Stimulated activated naive B cell treated with anti-CD40 and anti-IgM and Interleukin-4, amounts not matched to agents 10 μg/mL and 1 μg/mL and 100 μg/mL, for 72 hours (primary cell): ENCODE results near the gene PTGFRN.
"Not testable (repeated sequence)": the region's sequence is repeated elsewhere in the genome, so short reads cannot be mapped to it uniquely, and the experiment has no call there.

Source experiments
- ATAC-seq, 2 donors: fragments of 150-1000 bp; cut with Tn5 transposase; replicated peaks; 2 replicates each; pipeline ENCODE4 v1.10.0; 2021; ENCODE audit warnings: moderate library complexity in 1 of 2
- DNase-seq: peaks from one replicate; pipeline ENCODE4 v3.0.0; 2021
- H3K27ac Mint-ChIP-seq: one replicate; pipeline ENCODE4 v1.8.0; 2022; ENCODE audit warnings: mild to moderate bottlenecking, mixed read lengths
- H3K27me3 Mint-ChIP-seq, 2 donors: one replicate each; pipeline ENCODE4 v1.8.0; 2022; ENCODE audit warnings: mixed read lengths in 2 of 2
- H3K36me3 Mint-ChIP-seq, 2 donors: one replicate each; pipeline ENCODE4 v1.8.0; 2022; ENCODE audit warnings: mixed read lengths in 2 of 2, mild to moderate bottlenecking in 1 of 2
- H3K4me1 Mint-ChIP-seq, 2 donors: one replicate each; pipeline ENCODE4 v1.8.0; 2022; ENCODE audit warnings: mixed read lengths in 2 of 2, mild to moderate bottlenecking in 1 of 2
- H3K4me3 Mint-ChIP-seq, 2 donors: one replicate each; pipeline ENCODE4 v1.8.0; 2022; ENCODE audit warnings: mild to moderate bottlenecking in 2 of 2, mixed read lengths in 2 of 2, moderate library complexity in 1 of 2
- H3K9me3 Mint-ChIP-seq, 2 donors: one replicate each; pipeline ENCODE4 v1.8.0; 2022; ENCODE audit warnings: mixed read lengths in 2 of 2, mild to moderate bottlenecking in 1 of 2

The PTGFRN gene

DNA sequence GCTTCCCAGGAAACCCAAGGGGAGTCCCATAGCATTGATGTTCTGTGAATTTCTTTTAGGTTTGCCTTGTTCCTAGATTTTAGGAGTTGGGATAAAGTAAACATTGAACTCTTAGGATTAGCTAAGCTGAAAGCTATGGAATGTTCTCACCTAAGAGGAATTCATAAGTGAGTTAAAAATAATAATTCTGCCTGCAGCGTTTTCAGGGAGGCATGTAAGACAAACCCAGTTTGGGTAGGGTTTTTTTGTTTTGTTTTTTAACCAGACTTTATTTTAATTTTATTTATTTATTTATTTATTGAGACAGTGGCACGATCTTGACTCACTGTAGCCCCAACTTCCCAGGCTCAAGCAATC lies 62.9 kb downstream of the PTGFRN start:
- no peak overlapping the region for H3K4me3 Mint-ChIP-seq
- H3K36me3 Mint-ChIP-seq, result peaks cover 0 to 2% of the 10 kb centered on the region in 2 donors
- H3K9me3 Mint-ChIP-seq, result peaks cover 4 to 8% of the 10 kb centered on the region in 2 donors
- H3K27ac Mint-ChIP-seq, result no peak overlapping the region
- H3K4me1 Mint-ChIP-seq, result no peaks in the 10 kb centered on the region
- H3K27me3 Mint-ChIP-seq, result peaks cover 10 to 17% of the 10 kb centered on the region in 2 donors
- ATAC-seq (no peak), DNase-seq (no peak)

DNA sequence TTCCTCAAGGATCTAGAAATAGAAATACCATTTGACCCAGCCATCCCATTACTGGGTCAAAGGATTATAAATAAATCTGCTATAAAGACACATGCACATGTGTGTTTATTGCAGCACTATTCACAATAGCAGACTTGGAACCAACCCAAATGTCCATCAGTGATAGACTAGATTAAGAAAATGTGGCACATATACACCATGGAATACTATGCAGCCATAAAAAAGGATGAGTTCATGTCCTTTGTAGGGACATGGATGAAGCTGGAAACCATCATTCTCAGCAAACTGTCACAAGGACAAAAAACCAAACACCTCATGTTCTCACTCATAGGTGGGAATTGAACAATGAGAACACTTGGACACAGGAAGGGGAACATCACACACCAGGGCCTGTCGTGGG lies 70.6 kb downstream of the PTGFRN start:
- DNase-seq, H3K9me3 Mint-ChIP-seq, H3K27ac Mint-ChIP-seq, ATAC-seq, H3K4me3 Mint-ChIP-seq, H3K36me3 Mint-ChIP-seq, H3K4me1 Mint-ChIP-seq: not testable (repeated sequence)
- peaks cover 0 to 18% of the 10 kb centered on the region in 2 donors for H3K27me3 Mint-ChIP-seq

DNA sequence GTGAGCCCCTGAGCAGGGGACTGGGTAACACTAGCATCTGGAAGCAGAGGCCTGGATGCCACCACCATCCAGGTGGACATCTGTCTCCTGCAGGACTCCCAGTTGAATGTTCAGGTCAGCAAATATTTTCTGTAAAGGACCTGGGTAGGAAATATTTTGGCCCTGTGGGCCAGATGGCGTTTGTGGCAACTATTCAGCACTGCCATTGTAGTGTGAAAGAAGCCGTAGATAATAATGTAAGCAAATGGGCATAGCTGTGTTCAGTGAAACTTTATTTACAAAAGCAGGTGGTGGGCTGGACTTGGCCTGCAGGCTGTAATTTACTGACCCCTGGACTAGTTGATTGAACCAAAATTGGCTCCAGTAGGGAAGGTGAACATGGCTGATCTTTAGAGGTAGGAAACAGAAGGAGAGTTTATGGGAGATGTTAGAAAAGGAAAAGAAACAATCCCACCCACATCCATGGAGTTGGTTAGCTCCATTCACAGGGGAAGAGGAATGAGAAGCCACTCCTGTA lies 71.9 kb downstream of the PTGFRN start:
- Mint-ChIP-seq H3K27me3 (peaks cover 0 to 7% of the 10 kb centered on the region in 2 donors), H3K27ac (no peak overlapping the region), H3K36me3 (no peaks in the 10 kb centered on the region), H3K4me1 (peaks cover 0 to 3% of the 10 kb centered on the region in 2 donors), H3K9me3 (peaks cover 0 to 2% of the 10 kb centered on the region in 2 donors), H3K4me3 (no peak overlapping the region)
- ATAC-seq (no peak), DNase-seq (no peak)

DNA sequence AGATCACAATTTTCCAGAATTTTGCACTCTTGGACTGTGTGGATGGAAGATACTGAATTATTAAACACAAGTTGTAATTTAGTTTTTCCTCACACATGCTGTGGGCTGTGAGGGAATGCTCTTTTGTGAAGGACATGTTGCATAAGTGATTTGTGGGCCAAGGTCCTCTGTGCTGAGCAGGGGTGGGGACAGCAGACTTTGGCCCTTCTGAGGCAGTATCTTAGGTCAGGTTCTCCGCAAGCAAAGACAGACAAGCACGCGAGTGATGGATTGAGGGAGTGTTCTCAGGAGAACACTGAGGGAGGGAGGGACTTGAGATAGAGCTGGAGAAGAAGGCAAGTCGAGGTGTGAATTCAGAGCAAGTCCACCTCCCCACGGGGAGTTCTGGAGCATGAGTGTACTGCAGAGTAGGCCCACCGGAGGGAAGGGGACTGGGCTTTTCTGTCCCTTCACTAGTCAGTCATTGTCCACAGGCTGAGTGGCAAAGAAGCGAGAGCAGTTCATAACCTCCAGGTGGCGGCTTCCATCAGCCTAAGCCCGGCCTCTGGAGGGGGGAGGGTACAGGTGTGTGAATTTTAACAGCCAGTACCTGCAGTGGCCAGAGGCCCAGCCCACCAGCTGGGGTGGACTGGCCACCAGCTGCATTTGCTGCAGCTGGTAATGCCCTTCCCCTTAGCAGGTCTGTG lies 72.7 kb downstream of the PTGFRN start:
- peaks cover 0 to 11% of the 10 kb centered on the region in 2 donors for H3K4me1 Mint-ChIP-seq
- DNase-seq (no peak), ATAC-seq (no peak)
- H3K36me3 Mint-ChIP-seq, result no peaks in the 10 kb centered on the region
- peaks cover 0 to 2% of the 10 kb centered on the region in 2 donors for H3K9me3 Mint-ChIP-seq
- H3K27ac Mint-ChIP-seq, result no peak overlapping the region
- H3K27me3 Mint-ChIP-seq, result peaks cover 4 to 16% of the 10 kb centered on the region in 2 donors
- no peak overlapping the region for H3K4me3 Mint-ChIP-seq

DNA sequence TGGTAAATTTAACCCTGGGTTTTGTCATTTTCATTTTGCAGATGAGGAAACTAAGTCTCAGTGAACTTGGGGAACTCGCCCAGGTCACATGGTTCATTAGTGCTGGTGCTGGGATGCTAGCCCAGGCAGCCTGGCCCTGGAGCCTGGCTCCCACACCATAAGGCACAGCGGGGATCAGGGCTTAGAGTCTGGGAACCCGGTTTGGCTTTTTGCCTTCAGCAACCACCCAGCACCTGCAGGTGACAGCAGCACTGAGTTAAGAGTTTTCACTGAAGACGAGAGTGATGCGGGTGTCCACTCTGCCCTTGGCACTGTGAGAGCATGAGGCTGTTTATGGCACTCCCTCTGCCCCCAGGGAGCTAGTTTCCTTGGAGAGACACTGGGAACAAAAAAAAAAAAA lies 73.4 kb downstream of the PTGFRN start:
- Mint-ChIP-seq H3K27ac (no peak overlapping the region), H3K27me3 (peaks cover 4 to 16% of the 10 kb centered on the region in 2 donors), H3K36me3 (no peaks in the 10 kb centered on the region), H3K4me1 (peaks cover 0 to 11% of the 10 kb centered on the region in 2 donors), H3K9me3 (peaks cover 0 to 2% of the 10 kb centered on the region in 2 donors), H3K4me3 (no peak overlapping the region)
- no peak for ATAC-seq
- no peak for DNase-seq

DNA sequence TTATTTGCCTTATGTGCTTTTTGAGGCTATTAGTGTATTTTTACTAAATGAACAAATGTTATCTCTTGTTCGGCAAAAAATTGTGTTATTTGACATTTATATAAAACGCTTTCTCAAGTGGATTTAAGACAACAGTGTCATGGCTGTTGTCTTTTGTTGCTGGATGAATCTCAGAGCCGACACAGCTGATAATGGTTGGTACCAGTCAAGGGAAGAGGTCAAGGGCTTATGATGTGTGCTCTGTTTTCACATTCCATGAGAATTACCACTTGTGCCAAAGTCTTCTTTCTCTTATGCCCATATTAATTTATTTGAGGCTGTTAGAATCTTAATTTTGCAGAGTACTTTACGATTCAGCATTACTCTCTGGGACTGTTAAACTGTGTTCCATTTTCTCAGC lies 74.0 kb downstream of the PTGFRN start:
- Mint-ChIP-seq H3K27me3 (peaks cover 4 to 16% of the 10 kb centered on the region in 2 donors), H3K36me3 (no peaks in the 10 kb centered on the region), H3K4me3 (no peak overlapping the region), H3K27ac (no peak overlapping the region), H3K4me1 (peaks cover 0 to 11% of the 10 kb centered on the region in 2 donors), H3K9me3 (peaks cover 0 to 2% of the 10 kb centered on the region in 2 donors)
- DNase-seq (no peak), ATAC-seq (no peak)

DNA sequence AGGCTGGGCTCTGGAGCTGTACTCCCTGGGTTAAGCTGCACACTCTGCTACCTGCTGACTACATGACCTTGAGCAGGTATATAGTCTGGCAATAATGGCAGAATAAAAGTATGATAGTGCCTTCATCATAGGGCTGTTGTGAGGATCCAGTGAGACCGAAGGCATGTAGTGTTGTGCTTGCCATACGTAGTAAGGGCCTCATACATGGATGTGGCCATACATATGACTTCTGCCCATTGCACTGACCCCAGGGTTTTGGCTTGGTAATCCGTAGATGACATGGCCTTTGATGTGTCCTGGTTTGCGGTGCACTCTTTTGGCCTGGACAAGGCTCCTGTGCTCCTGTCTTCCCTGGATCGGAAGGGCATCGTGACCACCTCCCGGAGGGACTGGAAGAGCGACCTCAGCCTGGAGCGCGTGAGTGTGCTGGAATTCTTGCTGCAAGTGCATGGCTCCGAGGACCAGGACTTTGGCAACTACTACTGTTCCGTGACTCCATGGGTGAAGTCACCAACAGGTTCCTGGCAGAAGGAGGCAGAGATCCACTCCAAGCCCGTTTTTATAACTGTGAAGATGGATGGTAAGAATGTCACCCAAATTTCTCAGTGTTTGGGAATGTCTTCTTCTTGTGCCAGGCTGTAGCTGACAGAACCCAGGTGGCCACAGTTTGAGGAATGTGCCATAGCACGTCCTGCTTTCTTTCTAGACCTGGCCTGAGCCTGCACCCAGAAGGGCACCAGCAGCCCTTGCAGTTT lies 74.9 kb downstream of the PTGFRN start:
- ATAC-seq (no peak), DNase-seq (no peak)
- H3K27me3 Mint-ChIP-seq, result peaks cover 4 to 16% of the 10 kb centered on the region in 2 donors
- no peaks in the 10 kb centered on the region for H3K36me3 Mint-ChIP-seq
- no peaks in the 10 kb centered on the region for H3K9me3 Mint-ChIP-seq
- no peak overlapping the region for H3K27ac Mint-ChIP-seq
- H3K4me3 Mint-ChIP-seq, result no peak overlapping the region
- peaks cover 0 to 11% of the 10 kb centered on the region in 2 donors for H3K4me1 Mint-ChIP-seq

DNA sequence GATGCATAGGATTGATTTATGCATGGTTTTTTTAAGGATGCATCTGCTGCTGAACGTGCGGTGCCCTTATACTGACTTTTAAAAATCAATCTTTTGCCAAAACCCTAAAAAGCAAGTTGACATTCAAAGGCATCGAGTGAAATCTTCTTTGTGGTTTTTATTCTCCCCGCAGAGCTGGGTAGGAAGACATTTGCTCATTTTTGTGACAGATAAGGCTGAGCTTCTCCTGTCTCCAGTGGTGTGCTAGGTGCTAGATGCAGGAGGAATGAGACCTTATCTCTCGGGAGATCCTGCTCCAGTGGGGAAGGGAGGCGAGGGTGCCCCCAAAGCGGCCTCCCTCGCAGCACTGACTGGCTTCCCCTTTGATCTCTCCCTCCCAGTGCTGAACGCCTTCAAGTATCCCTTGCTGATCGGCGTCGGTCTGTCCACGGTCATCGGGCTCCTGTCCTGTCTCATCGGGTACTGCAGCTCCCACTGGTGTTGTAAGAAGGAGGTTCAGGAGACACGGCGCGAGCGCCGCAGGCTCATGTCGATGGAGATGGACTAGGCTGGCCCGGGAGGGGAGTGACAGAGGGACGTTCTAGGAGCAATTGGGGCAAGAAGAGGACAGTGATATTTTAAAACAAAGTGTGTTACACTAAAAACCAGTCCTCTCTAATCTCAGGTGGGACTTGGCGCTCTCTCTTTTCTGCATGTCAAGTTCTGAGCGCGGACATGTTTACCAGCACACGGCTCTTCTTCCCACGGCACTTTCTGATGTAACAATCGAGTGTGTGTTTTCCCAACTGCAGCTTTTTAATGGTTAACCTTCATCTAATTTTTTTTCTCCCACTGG lies 76.9 kb downstream of the PTGFRN start:
- H3K4me1 Mint-ChIP-seq, result peaks cover 0 to 11% of the 10 kb centered on the region in 2 donors
- ATAC-seq, result no peak

DNA sequence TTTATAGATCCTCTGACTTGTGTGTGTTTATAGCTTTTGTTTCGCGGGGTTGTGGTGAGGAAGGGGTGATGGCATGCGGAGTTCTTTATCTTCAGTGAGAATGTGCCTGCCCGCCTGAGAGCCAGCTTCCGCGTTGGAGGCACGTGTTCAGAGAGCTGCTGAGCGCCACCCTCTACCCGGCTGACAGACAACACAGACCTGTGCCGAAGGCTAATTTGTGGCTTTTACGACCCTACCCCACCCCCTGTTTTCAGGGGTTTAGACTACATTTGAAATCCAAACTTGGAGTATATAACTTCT lies 77.5 kb downstream of the PTGFRN start:
- H3K9me3 Mint-ChIP-seq, result no peaks in the 10 kb centered on the region
- ATAC-seq (no peak), DNase-seq (no peak)
- peaks cover 4 to 16% of the 10 kb centered on the region in 2 donors for H3K27me3 Mint-ChIP-seq
- H3K36me3 Mint-ChIP-seq, result no peaks in the 10 kb centered on the region
- H3K4me1 Mint-ChIP-seq, result peaks cover 0 to 11% of the 10 kb centered on the region in 2 donors
- no peak overlapping the region for H3K4me3 Mint-ChIP-seq
- H3K27ac Mint-ChIP-seq, result no peak overlapping the region

More for the DNA sequence above, 76.9 kb downstream of the PTGFRN start:
- no peak for DNase-seq
- Mint-ChIP-seq H3K36me3 (no peaks in the 10 kb centered on the region), H3K4me3 (peak overlapping the region in 1 of 2 donors; percentile 25), H3K9me3 (no peaks in the 10 kb centered on the region), H3K27ac (no peak overlapping the region), H3K27me3 (peaks cover 4 to 16% of the 10 kb centered on the region in 2 donors)

DNA sequence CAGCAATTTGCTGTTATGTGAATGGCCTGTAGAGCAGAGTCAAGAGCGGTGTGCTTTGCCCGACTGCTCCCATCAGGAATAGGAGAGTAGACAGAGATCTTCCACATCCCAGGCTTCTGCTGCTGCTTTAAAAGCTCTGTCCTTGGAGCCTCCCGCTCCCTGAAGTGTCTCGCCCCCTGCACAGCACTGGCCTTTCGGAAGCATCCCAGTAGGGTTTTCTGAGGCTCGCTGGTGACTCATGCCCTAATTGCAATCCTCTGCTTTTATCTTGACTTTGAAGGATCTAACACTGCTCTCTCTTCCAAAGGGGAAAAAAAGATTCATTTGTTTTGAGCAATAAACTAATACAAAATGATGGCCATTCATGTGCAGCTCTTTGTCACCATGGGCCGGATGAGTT lies 78.5 kb downstream of the PTGFRN start:
- Mint-ChIP-seq H3K27ac (no peak overlapping the region), H3K4me1 (peaks cover 0 to 11% of the 10 kb centered on the region in 2 donors), H3K36me3 (no peaks in the 10 kb centered on the region), H3K27me3 (peaks cover 4 to 16% of the 10 kb centered on the region in 2 donors), H3K4me3 (no peak overlapping the region), H3K9me3 (no peaks in the 10 kb centered on the region)
- no peak for ATAC-seq
- DNase-seq, result no peak

DNA sequence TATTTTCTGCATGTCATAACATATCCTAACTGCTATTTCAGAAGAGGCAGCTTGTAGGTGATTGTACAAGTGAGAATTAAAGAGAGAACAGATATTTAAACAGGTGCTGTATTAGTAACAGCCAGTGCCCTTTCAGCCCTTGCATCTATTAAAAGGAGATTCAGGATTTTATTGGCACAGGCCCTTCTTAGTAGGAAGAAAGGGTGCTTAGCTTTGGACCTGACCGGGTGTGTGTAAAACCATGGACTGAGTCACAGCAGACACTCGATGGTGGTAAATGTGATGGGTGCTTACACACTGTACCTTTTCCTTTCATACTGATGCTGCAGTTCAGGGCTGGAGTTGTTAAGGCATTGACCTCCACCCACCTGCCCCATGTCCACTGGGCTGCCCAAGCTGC lies 79.2 kb downstream of the PTGFRN start:
- no peak for DNase-seq
- H3K27ac Mint-ChIP-seq, result no peak overlapping the region
- H3K4me3 Mint-ChIP-seq, result no peak overlapping the region
- H3K27me3 Mint-ChIP-seq, result peaks cover 4 to 16% of the 10 kb centered on the region in 2 donors
- no peaks in the 10 kb centered on the region for H3K9me3 Mint-ChIP-seq
- H3K36me3 Mint-ChIP-seq, result no peaks in the 10 kb centered on the region
- H3K4me1 Mint-ChIP-seq, result peaks cover 0 to 11% of the 10 kb centered on the region in 2 donors
- no peak for ATAC-seq

DNA sequence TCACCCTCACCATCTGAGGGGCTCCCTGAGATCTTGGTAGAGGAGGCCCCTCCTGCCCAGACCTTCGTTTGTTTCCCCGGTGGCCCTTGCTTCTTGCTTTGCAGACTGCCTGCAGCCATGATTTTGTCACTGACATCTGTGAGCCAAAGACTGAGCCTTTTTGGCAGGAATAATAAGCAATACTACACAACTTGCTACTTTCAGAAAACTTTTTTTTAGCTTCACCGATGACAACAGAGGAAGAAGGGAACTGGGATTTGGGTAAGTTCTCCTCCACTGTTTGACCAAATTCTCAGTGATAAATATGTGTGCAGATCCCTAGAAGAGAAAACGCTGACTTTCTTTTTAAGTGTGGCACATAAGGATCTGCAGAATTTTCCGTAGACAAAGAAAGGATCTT lies 80.1 kb downstream of the PTGFRN start:
- ATAC-seq, result no peak
- H3K4me3 Mint-ChIP-seq, result no peak overlapping the region
- H3K4me1 Mint-ChIP-seq, result peaks cover 0 to 11% of the 10 kb centered on the region in 2 donors
- no peak overlapping the region for H3K27ac Mint-ChIP-seq
- H3K36me3 Mint-ChIP-seq, result no peaks in the 10 kb centered on the region
- H3K9me3 Mint-ChIP-seq, result no peaks in the 10 kb centered on the region
- H3K27me3 Mint-ChIP-seq, result peaks cover 4 to 10% of the 10 kb centered on the region in 2 donors
- no peak for DNase-seq

DNA sequence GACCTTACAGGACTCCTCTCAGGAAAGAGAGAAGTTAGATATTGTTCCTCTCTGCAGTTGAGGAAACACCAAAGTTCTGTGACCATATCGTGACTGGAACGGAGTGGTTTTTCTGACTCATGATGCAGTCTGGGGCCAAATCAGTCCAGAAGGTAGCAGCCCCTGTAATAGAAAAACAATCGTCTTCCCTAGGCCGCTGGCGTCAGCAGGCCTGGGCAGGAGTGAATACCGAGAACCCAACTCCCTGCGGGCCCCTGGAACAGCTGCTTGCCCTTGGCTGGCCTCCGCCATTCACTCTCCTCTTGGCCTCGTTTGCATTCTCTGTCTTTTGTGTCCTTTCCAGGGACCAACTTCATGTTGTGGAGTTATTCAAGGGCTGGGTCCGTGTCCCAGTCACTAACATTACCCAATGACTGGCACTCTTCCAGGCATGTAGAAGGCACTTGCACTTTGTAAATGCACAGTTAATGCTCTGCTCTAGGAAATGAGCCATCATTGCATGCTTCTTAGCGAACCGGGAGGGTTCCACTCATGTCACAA lies 81.0 kb downstream of the PTGFRN start:
- H3K27me3 Mint-ChIP-seq, result peaks cover 4 to 10% of the 10 kb centered on the region in 2 donors
- H3K4me3 Mint-ChIP-seq, result no peak overlapping the region
- no peaks in the 10 kb centered on the region for H3K9me3 Mint-ChIP-seq
- peaks cover 0 to 11% of the 10 kb centered on the region in 2 donors for H3K4me1 Mint-ChIP-seq
- H3K36me3 Mint-ChIP-seq, result no peaks in the 10 kb centered on the region
- DNase-seq (no peak), ATAC-seq (no peak)
- H3K27ac Mint-ChIP-seq, result no peak overlapping the region
